Natural killer cell (primary cell): ENCODE results near the gene RPL36. TPM values are rescaled to one million over a fixed set of nuclear protein-coding genes. Genes with fewer than 3 reads are reported as not detected.
"Not testable (repeated sequence)": the region's sequence is repeated elsewhere in the genome, so short reads cannot be mapped to it uniquely, and the experiment has no call there.

ENCODE experiments used
- ATAC-seq, 3 donors: fragments of 150-1000 bp in 2 of 3; fragments of 200-7000 bp in 1 of 3; cut with Tn5 transposase; 1 replicate in 1 of 3; 2 replicates in 2 of 3; pipeline ENCODE4 v1.10.0; 2021; ENCODE audit warnings: mild to moderate bottlenecking in 2 of 3, moderate library complexity in 2 of 3
- DNase-seq, 2 donors: peaks; one replicate each; pipeline versions ENCODE4 v3.0.0 to v3.0.0-alpha.2; 2013 to 2021; ENCODE audit warnings: mixed read lengths in 1 of 2
- H3K27ac ChIP-seq: one replicate; pipeline ENCODE4 v1.5.1; 2013; ENCODE audit warnings: mild to moderate bottlenecking, low read length
- H3K27me3 ChIP-seq: one replicate; pipeline ENCODE4 v1.6.1; 2013; ENCODE audit warnings: low read length; ENCODE audit not compliant: control insufficient read depth, insufficient read depth
- H3K36me3 ChIP-seq: one replicate; pipeline ENCODE4 v1.6.1; 2013; ENCODE audit warnings: low read length; ENCODE audit not compliant: control insufficient read depth, insufficient read depth
- H3K4me1 ChIP-seq: one replicate; pipeline ENCODE4 v1.6.1; 2013; ENCODE audit warnings: low read length; ENCODE audit not compliant: control insufficient read depth, insufficient read depth
- H3K4me3 ChIP-seq: one replicate; pipeline ENCODE4 v1.5.1; 2013; ENCODE audit warnings: low read length
- H3K9me3 ChIP-seq: one replicate; pipeline ENCODE4 v1.6.1; 2013; ENCODE audit warnings: low read length; ENCODE audit not compliant: control insufficient read depth, insufficient read depth
- H3K27ac Mint-ChIP-seq, 2 donors: one replicate each; pipeline ENCODE4 v1.8.0; 2022; ENCODE audit warnings: mild to moderate bottlenecking in 2 of 2, mixed read lengths in 2 of 2, moderate library complexity in 1 of 2
- H3K27me3 Mint-ChIP-seq, 2 donors: one replicate each; pipeline ENCODE4 v1.8.0; 2022; ENCODE audit warnings: low read depth in 2 of 2, mixed read lengths in 2 of 2
- H3K36me3 Mint-ChIP-seq: one replicate; pipeline ENCODE4 v1.8.0; 2022; ENCODE audit warnings: mixed read lengths
- H3K4me1 Mint-ChIP-seq, 2 donors: one replicate each; pipeline ENCODE4 v1.8.0; 2022; ENCODE audit warnings: mixed read lengths in 2 of 2
- H3K4me3 Mint-ChIP-seq: one replicate; pipeline ENCODE4 v1.8.0; 2022; ENCODE audit warnings: mild to moderate bottlenecking, moderate library complexity, mixed read lengths
- H3K9me3 Mint-ChIP-seq, 2 donors: one replicate each; pipeline ENCODE4 v1.8.0; 2022; ENCODE audit warnings: mixed read lengths in 2 of 2
- WGBS: methylation state at CpG from one replicate; pipeline ENCODE4 v1.1.7; 2013; ENCODE audit warnings: missing lambda C conversion rate; ENCODE audit not compliant: insufficient coverage; 5-methylcytosine and 5-hydroxymethylcytosine counted together
- intact Hi-C: fragments of 100-400 bp; cut with micrococcal nuclease; formaldehyde crosslinking; loops from one replicate; pipeline ENCODE4 v1.14.2; 2022
- total RNA-seq, 4 donors: library from RNA; stranded (reverse); fragments of 120-200 nt in 1 of 4; gene quantifications; one replicate each; pipeline versions ENCODE4 v1.2.3 to v1.2.4, GENCODE V29; 2013 to 2022
- TF ChIP-seq, protein P1 (sequence below): fragments of 200-600 bp; IDR thresholded peaks from one replicate; pipeline ENCODE4 v1.8.0; 2022; ENCODE audit warnings: antibody characterized with exemption

Gene RPL36
- total RNA-seq, 3 donors from 2014 or later (not counting 1 experiment from before 2014, with no cell fraction given) = 363 to 505 (median 459) TPM

DNA sequence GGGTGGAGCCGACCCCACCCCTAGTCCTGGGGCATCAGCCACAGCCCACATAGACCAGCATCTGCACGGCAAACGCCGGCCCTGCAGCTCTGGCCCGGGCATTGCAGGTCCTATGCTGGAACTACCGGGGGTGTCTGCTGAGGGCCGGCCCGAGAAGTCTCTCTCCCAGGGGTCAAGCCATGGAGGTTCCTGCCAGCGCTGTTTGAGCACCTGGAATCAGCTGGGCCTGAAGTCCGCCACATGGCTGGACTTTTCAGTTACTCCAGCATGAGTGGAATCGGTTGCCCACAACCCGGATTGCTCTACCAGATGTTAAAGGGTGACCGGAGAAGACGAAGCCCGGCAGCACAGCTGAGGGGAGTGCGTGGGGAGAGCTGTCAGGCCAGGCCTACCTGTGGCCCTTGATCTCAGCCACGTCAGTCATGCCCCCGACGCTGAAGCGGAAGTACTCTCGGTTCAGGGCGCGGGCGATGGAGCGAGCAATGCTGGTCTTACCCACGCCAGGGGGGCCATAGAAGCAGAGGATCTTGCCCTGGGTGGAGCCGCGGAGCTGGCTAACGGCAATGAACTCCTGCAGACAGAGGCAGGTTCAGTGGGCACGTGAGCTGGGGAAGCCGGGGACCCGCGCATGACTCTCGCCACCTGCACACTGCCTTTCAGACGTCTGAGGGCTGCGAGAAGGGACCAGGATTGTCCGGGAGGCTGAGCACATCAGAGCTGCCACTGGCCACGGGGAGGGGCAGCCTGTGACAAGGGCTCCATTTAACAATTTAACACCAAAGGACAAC, 8.7 kb downstream of the RPL36 start:
- Histone ChIP-seq H3K9me3 (no peaks in the 10 kb centered on the region), H3K27ac (no peak overlapping the region), H3K36me3 (peaks cover 51% of the 10 kb centered on the region), H3K4me1 (no peaks in the 10 kb centered on the region), H3K4me3 (no peak overlapping the region), H3K27me3 (no peaks in the 10 kb centered on the region)
- H3K9me3 Mint-ChIP-seq = no peaks in the 10 kb centered on the region
- H3K4me3 Mint-ChIP-seq = no peak overlapping the region
- TF ChIP-seq, protein P1, sequence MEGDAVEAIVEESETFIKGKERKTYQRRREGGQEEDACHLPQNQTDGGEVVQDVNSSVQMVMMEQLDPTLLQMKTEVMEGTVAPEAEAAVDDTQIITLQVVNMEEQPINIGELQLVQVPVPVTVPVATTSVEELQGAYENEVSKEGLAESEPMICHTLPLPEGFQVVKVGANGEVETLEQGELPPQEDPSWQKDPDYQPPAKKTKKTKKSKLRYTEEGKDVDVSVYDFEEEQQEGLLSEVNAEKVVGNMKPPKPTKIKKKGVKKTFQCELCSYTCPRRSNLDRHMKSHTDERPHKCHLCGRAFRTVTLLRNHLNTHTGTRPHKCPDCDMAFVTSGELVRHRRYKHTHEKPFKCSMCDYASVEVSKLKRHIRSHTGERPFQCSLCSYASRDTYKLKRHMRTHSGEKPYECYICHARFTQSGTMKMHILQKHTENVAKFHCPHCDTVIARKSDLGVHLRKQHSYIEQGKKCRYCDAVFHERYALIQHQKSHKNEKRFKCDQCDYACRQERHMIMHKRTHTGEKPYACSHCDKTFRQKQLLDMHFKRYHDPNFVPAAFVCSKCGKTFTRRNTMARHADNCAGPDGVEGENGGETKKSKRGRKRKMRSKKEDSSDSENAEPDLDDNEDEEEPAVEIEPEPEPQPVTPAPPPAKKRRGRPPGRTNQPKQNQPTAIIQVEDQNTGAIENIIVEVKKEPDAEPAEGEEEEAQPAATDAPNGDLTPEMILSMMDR = no peak
- H3K36me3 Mint-ChIP-seq = no peaks in the 10 kb centered on the region
- peak overlapping the region in 1 of 2 donors; percentile 38 for H3K27ac Mint-ChIP-seq
- intact Hi-C loops = no loop called here
- 94% methylated on average over 38 of the region's 38 CpGs for WGBS
- DNase-seq (no peak), ATAC-seq (no peak)
- peaks cover 0 to 10% of the 10 kb centered on the region in 2 donors for H3K4me1 Mint-ChIP-seq
- no peaks in the 10 kb centered on the region for H3K27me3 Mint-ChIP-seq

DNA sequence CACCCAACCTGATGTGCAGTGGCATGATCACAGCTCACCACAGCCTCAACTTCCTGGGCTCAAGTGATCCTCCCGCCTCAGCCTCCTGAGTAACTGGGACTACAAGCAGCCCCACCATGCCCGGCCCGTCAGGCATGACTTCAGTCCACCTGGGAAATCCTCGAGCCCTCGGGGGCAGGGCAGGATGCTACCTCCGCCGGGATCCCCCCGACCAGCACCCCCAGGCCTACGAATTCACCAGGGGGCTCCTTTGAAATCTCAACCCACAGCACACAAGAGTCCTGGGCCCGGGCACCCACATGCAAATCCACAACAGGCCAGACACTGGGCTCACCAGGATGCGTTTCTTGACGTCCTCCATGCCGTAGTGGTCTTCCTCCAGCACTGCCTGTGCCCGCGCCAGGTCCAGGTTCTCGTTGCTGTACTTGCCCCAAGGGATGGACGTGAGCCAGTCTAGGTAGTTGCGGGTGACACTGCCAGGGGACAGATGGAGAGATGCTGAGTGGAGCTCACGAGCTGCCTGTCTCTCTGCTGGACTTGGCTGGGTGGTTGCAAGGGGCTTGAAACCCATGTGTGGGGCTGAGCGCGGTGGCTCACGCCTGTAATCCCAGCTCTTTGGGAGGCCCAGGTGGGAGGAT, 10.5 kb downstream of the RPL36 start:
- intact Hi-C loops = no loop called here
- Histone ChIP-seq H3K9me3 (no peaks in the 10 kb centered on the region), H3K36me3 (peaks cover 48% of the 10 kb centered on the region), H3K4me1 (no peaks in the 10 kb centered on the region), H3K27me3 (no peaks in the 10 kb centered on the region), H3K27ac (no peak overlapping the region), H3K4me3 (no peak overlapping the region)
- ATAC-seq (no peak), DNase-seq (no peak)
- TF ChIP-seq, protein P1 = no peak
- WGBS = 96% methylated on average over 22 of the region's 22 CpGs
- Mint-ChIP-seq H3K4me3 (no peak overlapping the region), H3K36me3 (no peaks in the 10 kb centered on the region), H3K27ac (no peak overlapping the region), H3K27me3 (no peaks in the 10 kb centered on the region), H3K9me3 (no peaks in the 10 kb centered on the region), H3K4me1 (peaks cover 0 to 5% of the 10 kb centered on the region in 2 donors)

DNA sequence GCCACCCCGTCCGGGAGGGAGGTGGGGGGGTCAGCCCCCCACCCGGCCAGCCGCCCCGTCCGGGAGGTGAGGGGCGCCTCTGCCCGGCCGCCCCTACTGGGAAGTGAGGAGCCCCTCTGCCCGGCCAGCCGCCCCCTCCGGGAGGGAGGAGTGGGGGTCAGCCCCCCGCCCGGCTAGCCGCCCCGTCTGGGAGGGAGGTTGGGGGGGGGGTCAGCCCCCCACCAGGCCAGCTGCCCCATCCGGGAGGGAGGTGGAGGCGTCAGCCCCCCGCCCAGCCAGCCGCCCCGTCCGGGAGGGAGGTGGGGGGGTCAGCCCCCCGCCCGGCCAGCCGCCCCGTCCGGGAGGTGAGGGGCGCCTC, 11.9 kb downstream of the RPL36 start:
- peaks cover 47% of the 10 kb centered on the region for H3K36me3 ChIP-seq

More for the DNA sequence above, 11.9 kb downstream of the RPL36 start:
- H3K4me3 Mint-ChIP-seq, H3K9me3 ChIP-seq, H3K27ac ChIP-seq, H3K27me3 ChIP-seq, ATAC-seq, H3K36me3 Mint-ChIP-seq, H3K27me3 Mint-ChIP-seq, H3K4me1 ChIP-seq, intact Hi-C loops, H3K27ac Mint-ChIP-seq, H3K4me1 Mint-ChIP-seq, H3K4me3 ChIP-seq, H3K9me3 Mint-ChIP-seq, DNase-seq: not testable (repeated sequence)
- 87% methylated on average over 10 of the region's 28 CpGs for WGBS
